SK-N-SH treated with all-trans-retinoic acid at 6 μM for 48 hours (cell line): ENCODE measurements around the gene SRPK2.
"Not testable (repeated sequence)": the region's sequence is repeated elsewhere in the genome, so short reads cannot be mapped to it uniquely, and the experiment has no call there.

Source experiments
- ATAC-seq: fragments of 200-7000 bp; cut with Tn5 transposase; 3 replicates; pipeline ENCODE4 v1.9.1; 2020; ENCODE audit warnings: mild to moderate bottlenecking, moderate library complexity
- ARNTL ChIP-seq: fragments of 450-650 bp; formaldehyde crosslinking; IDR thresholded peaks from 2 replicates; pipeline ENCODE4 v1.5.0; 2020; ENCODE audit warnings: low read depth, mild to moderate bottlenecking, moderate library complexity, borderline replicate concordance
- CSDC2 ChIP-seq: fragments of 250-450 bp; sonication (Bioruptor Pico); IDR thresholded peaks from 2 replicates; pipeline ENCODE4 v1.5.0; 2020; ENCODE audit warnings: mild to moderate bottlenecking, moderate library complexity
- GLIS3 ChIP-seq: fragments of 250-450 bp; sonication (Bioruptor Pico); IDR thresholded peaks from 2 replicates; pipeline ENCODE4 v1.5.0; 2020; ENCODE audit warnings: mild to moderate bottlenecking, moderate library complexity
- ISL1 ChIP-seq: fragments of 250-450 bp; sonication (Bioruptor Pico); IDR thresholded peaks from 2 replicates; pipeline ENCODE4 v2.1.2; 2022; ENCODE audit warnings: mild to moderate bottlenecking, moderate library complexity
- OSR1 ChIP-seq: fragments of 250-450 bp; sonication (Bioruptor Pico); IDR thresholded peaks from 2 replicates; pipeline ENCODE4 v1.8.0; 2022; ENCODE audit warnings: moderate library complexity, mild to moderate bottlenecking, inconsistent platforms
- PPARA ChIP-seq: fragments of 250-450 bp; sonication (Bioruptor Pico); IDR thresholded peaks from 2 replicates; pipeline ENCODE4 v1.5.0; 2020; ENCODE audit warnings: mild to moderate bottlenecking, borderline replicate concordance
- RARB ChIP-seq: fragments of 250-450 bp; sonication (Bioruptor Pico); IDR thresholded peaks from 2 replicates; pipeline ENCODE4 v1.8.0; 2021; ENCODE audit warnings: mild to moderate bottlenecking, moderate library complexity
- SNAI2 ChIP-seq: fragments of 250-450 bp; sonication (Bioruptor Pico); IDR thresholded peaks from 2 replicates; pipeline ENCODE4 v1.5.0; 2020; ENCODE audit warnings: mild to moderate bottlenecking, moderate library complexity
- TCF4 ChIP-seq: fragments of 250-450 bp; sonication (Bioruptor Pico); IDR thresholded peaks from 2 replicates; pipeline ENCODE4 v1.8.0; 2021; ENCODE audit warnings: mild to moderate bottlenecking, moderate library complexity, borderline replicate concordance
- TOX ChIP-seq: fragments of 250-450 bp; sonication (Bioruptor Pico); IDR thresholded peaks from 2 replicates; pipeline ENCODE4 v1.8.0; 2021; ENCODE audit warnings: mild to moderate bottlenecking, moderate library complexity, borderline replicate concordance
- ZC3H10 ChIP-seq: fragments of 250-450 bp; sonication (Bioruptor Pico); IDR thresholded peaks from 2 replicates; pipeline ENCODE4 v1.5.1; 2021; ENCODE audit warnings: mild to moderate bottlenecking, moderate library complexity
- ZFP3 ChIP-seq: fragments of 250-450 bp; sonication (Bioruptor Pico); IDR thresholded peaks from 2 replicates; pipeline ENCODE4 v1.5.0; 2020; ENCODE audit warnings: mild to moderate bottlenecking, moderate library complexity
- ZFP30 ChIP-seq: fragments of 450-650 bp; formaldehyde crosslinking; IDR thresholded peaks from 2 replicates; pipeline ENCODE4 v1.5.0; 2022; ENCODE audit warnings: mild to moderate bottlenecking, moderate library complexity
- ZNF565 ChIP-seq: fragments of 450-650 bp; formaldehyde crosslinking; conservative IDR thresholded peaks from 2 replicates; pipeline ENCODE4 v1.5.0; 2020; ENCODE audit warnings: low read depth, mild to moderate bottlenecking, moderate library complexity
- ZNF70 ChIP-seq: fragments of 450-650 bp; formaldehyde crosslinking; IDR thresholded peaks from 2 replicates; pipeline ENCODE4 v1.5.0; 2020; ENCODE audit warnings: mild to moderate bottlenecking, moderate library complexity
- ZNF8 ChIP-seq: fragments of 450-650 bp; formaldehyde crosslinking; IDR thresholded peaks from 2 replicates; pipeline ENCODE4 v1.5.0; 2020; ENCODE audit warnings: mild to moderate bottlenecking, moderate library complexity
- TF ChIP-seq, protein P1 (sequence below): fragments of 250-450 bp; sonication (Bioruptor Pico); IDR thresholded peaks from 2 replicates; pipeline ENCODE4 v1.5.0; 2020; ENCODE audit warnings: mild to moderate bottlenecking, moderate library complexity
- TF ChIP-seq, protein P2 (sequence below): fragments of 250-450 bp; sonication (Bioruptor Pico); IDR thresholded peaks from 2 replicates; pipeline ENCODE4 v1.5.1; 2021; ENCODE audit warnings: mild to moderate bottlenecking, moderate library complexity
- TF ChIP-seq, protein P3 (sequence below): fragments of 250-450 bp; sonication (Bioruptor Pico); IDR thresholded peaks from 2 replicates; pipeline ENCODE4 v1.5.1; 2020; ENCODE audit warnings: low read depth, mild to moderate bottlenecking, moderate library complexity
- TF ChIP-seq, protein P4 (sequence below): fragments of 250-450 bp; sonication (Bioruptor Pico); IDR thresholded peaks from 2 replicates; pipeline ENCODE4 v1.8.0; 2020; ENCODE audit warnings: mild to moderate bottlenecking, moderate library complexity, borderline replicate concordance

SRPK2 gene

DNA sequence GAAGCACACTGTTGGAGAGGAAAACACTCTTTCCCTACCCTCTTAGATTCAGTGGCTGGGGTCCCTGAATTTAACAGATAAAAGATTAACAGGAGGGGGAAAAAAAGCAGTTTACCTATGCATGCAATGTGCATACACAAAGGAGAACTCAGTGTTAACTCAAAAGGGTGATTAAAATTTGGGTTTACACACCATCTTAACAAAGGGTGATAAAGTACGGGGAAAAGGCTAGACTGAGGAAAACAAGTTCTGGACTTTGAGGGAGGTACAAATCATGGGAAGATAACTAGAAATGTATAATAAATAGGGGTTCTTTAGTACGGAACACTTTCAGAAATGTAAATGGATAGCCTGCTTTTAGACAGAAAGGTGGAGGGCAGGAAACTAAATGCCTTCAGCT lies 83.1 kb downstream of the SRPK2 start (continued):
- TF ChIP-seq, protein P1, sequence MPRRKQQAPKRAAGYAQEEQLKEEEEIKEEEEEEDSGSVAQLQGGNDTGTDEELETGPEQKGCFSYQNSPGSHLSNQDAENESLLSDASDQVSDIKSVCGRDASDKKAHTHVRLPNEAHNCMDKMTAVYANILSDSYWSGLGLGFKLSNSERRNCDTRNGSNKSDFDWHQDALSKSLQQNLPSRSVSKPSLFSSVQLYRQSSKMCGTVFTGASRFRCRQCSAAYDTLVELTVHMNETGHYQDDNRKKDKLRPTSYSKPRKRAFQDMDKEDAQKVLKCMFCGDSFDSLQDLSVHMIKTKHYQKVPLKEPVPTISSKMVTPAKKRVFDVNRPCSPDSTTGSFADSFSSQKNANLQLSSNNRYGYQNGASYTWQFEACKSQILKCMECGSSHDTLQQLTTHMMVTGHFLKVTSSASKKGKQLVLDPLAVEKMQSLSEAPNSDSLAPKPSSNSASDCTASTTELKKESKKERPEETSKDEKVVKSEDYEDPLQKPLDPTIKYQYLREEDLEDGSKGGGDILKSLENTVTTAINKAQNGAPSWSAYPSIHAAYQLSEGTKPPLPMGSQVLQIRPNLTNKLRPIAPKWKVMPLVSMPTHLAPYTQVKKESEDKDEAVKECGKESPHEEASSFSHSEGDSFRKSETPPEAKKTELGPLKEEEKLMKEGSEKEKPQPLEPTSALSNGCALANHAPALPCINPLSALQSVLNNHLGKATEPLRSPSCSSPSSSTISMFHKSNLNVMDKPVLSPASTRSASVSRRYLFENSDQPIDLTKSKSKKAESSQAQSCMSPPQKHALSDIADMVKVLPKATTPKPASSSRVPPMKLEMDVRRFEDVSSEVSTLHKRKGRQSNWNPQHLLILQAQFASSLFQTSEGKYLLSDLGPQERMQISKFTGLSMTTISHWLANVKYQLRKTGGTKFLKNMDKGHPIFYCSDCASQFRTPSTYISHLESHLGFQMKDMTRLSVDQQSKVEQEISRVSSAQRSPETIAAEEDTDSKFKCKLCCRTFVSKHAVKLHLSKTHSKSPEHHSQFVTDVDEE = no peak
- TF ChIP-seq, protein P2, sequence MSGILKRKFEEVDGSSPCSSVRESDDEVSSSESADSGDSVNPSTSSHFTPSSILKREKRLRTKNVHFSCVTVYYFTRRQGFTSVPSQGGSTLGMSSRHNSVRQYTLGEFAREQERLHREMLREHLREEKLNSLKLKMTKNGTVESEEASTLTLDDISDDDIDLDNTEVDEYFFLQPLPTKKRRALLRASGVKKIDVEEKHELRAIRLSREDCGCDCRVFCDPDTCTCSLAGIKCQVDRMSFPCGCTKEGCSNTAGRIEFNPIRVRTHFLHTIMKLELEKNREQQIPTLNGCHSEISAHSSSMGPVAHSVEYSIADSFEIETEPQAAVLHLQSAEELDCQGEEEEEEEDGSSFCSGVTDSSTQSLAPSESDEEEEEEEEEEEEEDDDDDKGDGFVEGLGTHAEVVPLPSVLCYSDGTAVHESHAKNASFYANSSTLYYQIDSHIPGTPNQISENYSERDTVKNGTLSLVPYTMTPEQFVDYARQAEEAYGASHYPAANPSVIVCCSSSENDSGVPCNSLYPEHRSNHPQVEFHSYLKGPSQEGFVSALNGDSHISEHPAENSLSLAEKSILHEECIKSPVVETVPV (CRISPR knock-in tag) = no peak
- TF ChIP-seq GLIS3 (CRISPR knock-in tag) = no peak

DNA sequence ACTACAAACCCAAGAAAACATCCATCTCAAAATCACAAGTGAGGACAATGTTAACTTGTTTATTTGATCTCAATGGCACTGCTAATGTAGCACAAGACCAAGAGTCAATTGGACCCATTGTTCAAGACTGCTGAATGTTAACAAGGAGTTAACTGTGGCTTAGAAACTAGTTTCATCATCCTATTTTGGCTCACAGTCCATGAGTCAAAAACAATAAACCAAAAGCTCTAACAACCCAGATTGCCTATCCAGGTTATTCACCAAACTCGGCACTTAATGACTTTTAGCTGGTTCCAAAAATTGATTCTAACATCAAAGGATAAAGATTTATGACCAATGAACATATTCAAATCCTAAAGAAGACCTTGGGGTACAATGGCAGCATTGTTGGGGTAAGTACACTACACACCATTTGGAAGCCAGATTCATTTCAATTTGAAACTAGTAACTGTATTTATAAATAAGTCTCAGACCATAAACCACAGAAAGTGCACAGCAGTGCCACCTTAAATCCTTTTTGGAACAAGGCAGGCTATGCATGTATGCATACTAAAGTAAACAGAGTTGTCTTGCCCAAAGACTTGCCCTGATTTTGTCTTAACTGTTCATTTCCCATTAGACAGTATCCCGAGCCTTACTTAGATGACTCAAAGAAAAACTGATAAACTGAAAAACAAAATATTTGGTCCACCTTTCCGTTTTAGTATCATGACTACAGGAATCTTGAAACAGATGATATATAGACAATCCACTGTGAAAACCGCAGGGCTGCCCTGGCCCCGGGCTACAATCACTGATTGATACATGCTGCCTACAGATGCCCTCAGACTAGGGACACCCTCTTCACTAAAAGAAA lies 84.5 kb downstream of the SRPK2 start:
- ATAC-seq = peak; percentile 19; the same call in 2 of the 3 replicates
- TF ChIP-seq, protein P3, sequence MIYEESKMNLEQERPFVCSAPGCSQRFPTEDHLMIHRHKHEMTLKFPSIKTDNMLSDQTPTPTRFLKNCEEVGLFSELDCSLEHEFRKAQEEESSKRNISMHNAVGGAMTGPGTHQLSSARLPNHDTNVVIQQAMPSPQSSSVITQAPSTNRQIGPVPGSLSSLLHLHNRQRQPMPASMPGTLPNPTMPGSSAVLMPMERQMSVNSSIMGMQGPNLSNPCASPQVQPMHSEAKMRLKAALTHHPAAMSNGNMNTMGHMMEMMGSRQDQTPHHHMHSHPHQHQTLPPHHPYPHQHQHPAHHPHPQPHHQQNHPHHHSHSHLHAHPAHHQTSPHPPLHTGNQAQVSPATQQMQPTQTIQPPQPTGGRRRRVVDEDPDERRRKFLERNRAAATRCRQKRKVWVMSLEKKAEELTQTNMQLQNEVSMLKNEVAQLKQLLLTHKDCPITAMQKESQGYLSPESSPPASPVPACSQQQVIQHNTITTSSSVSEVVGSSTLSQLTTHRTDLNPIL (CRISPR knock-in tag) = no peak
- TF ChIP-seq, protein P4, sequence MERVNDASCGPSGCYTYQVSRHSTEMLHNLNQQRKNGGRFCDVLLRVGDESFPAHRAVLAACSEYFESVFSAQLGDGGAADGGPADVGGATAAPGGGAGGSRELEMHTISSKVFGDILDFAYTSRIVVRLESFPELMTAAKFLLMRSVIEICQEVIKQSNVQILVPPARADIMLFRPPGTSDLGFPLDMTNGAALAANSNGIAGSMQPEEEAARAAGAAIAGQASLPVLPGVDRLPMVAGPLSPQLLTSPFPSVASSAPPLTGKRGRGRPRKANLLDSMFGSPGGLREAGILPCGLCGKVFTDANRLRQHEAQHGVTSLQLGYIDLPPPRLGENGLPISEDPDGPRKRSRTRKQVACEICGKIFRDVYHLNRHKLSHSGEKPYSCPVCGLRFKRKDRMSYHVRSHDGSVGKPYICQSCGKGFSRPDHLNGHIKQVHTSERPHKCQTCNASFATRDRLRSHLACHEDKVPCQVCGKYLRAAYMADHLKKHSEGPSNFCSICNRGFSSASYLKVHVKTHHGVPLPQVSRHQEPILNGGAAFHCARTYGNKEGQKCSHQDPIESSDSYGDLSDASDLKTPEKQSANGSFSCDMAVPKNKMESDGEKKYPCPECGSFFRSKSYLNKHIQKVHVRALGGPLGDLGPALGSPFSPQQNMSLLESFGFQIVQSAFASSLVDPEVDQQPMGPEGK (CRISPR knock-in tag) = no peak
- TF ChIP-seq ARNTL (no peak), RARB (no peak), ISL1 (CRISPR knock-in tag) (no peak), OSR1 (CRISPR knock-in tag) (no peak)

DNA sequence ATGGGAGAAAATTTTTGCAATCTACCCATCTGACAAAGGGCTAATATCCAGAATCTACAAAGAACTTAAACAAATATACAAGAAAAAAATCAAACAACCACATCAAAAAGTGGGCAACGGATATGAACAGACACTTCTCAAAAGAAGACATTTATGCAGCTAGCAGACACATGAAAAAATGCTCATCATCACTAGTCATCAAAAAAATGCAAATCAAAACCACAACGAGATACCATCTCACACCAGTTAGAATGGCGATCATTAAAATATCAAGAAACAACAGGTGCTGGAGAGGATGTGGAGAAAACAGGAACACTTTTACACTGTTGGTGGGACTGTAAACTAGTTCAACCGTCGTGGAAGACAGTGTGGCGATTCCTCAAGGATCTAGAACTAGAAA lies 88.1 kb downstream of the SRPK2 start:
- ATAC-seq = not testable (repeated sequence)

DNA sequence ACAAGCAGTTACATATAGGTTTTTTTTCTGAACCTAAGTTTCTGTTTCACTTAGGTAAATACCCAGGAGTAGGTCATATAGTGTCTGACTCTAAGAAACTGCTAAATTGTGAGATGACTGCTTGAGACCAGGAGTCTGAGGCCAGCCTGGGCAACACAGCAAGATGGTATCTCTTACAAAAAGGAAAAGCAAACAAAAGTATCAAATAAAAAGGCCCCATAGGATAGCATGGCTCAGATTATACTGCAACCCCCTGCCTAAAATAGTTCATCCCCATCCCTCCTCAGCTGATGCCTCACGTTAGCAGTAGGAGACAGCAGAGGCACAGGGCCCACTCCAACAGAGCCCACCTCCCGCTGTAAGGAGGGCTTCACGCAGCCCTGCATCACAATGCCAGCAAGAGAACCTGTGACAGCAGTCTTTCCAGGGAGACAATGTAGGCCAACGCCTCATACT lies 90.3 kb downstream of the SRPK2 start:
- TF ChIP-seq, protein P4 (CRISPR knock-in tag) = no peak
- TF ChIP-seq OSR1 (CRISPR knock-in tag) = no peak
- TF ChIP-seq CSDC2 = no peak
- TF ChIP-seq PPARA = no peak
- TF ChIP-seq ARNTL = no peak
- TF ChIP-seq, protein P1 = no peak
- TF ChIP-seq GLIS3 (CRISPR knock-in tag) = no peak
- no peak for TF ChIP-seq ZNF565 (CRISPR knock-in tag)
- TF ChIP-seq ZFP30 (CRISPR knock-in tag) = no peak
- no peak for TF ChIP-seq TCF4 (CRISPR knock-in tag)
- no peak for TF ChIP-seq TOX (CRISPR knock-in tag)
- TF ChIP-seq, protein P2 (CRISPR knock-in tag) = no peak
- TF ChIP-seq ZNF70 = no peak
- TF ChIP-seq ZC3H10 (CRISPR knock-in tag) = no peak
- TF ChIP-seq ZFP3 (CRISPR knock-in tag) = no peak
- TF ChIP-seq ZNF8 (CRISPR knock-in tag) = no peak
- TF ChIP-seq SNAI2 (CRISPR knock-in tag) = no peak
- no peak for ATAC-seq
